Sigmoid colon (tissue), 7 donors: ENCODE measurements around the gene ATF1. TPM values are rescaled to one million over a fixed set of nuclear protein-coding genes. Genes with fewer than 3 reads are reported as not detected.

Experiments
- DNase-seq: peaks from one replicate; pipeline ENCODE4 v3.0.0-alpha.2; 2019
- H3K27ac ChIP-seq, 4 donors: fragments of 200-600 bp; sonication (generic); one replicate each; pipeline ENCODE4 v1.5.1; 2016 to 2019; ENCODE audit warnings: mild to moderate bottlenecking in 1 of 4
- H3K27me3 ChIP-seq, 3 donors: fragments of 200-600 bp; sonication (generic); one replicate each; pipeline ENCODE4 v1.5.1; 2019; ENCODE audit warnings: mild to moderate bottlenecking in 1 of 3
- H3K36me3 ChIP-seq, 4 donors: fragments of 200-600 bp; sonication (generic); one replicate each; pipeline ENCODE4 v1.5.1; 2016 to 2019
- H3K4me1 ChIP-seq, 4 donors: fragments of 200-600 bp; sonication (generic); one replicate each; pipeline ENCODE4 v1.5.1; 2017 to 2019
- H3K4me3 ChIP-seq, 4 donors: fragments of 200-600 bp; sonication (generic); one replicate each; pipeline ENCODE4 v1.5.1; 2017 to 2019; ENCODE audit warnings: mild to moderate bottlenecking in 2 of 4, moderate library complexity in 1 of 4
- H3K9me3 ChIP-seq, 4 donors: fragments of 200-600 bp in 3 of 4; sonication (generic) in 3 of 4; one replicate each; pipeline versions ENCODE4 v1.5.1 to v1.6.1; 2013 to 2019
- CTCF ChIP-seq, 4 experiments: fragments of 450-650 bp in 3 of 4; fragments of 200-600 bp in 1 of 4; IDR thresholded peaks; one replicate each; pipeline ENCODE4 v1.5.1; 2016 to 2019; ENCODE audit warnings: antibody characterized with exemption in 4 of 4, mild to moderate bottlenecking in 3 of 4, moderate library complexity in 2 of 4
- EP300 ChIP-seq, 4 donors: sonication (generic); formaldehyde crosslinking; IDR thresholded peaks; one replicate each; pipeline ENCODE4 v1.6.1; 2017; ENCODE audit warnings: antibody characterized with exemption in 4 of 4
- POLR2A ChIP-seq, 2 donors: fragments of 450-650 bp; IDR thresholded peaks; one replicate each; pipeline ENCODE4 v1.6.1; 2016; ENCODE audit warnings: antibody characterized with exemption in 2 of 2, mild to moderate bottlenecking in 2 of 2, moderate library complexity in 2 of 2
- POLR2AphosphoS5 ChIP-seq, 4 donors: sonication (generic); formaldehyde crosslinking; IDR thresholded peaks; one replicate each; pipeline ENCODE4 v1.6.1; 2017; ENCODE audit warnings: antibody characterized with exemption in 4 of 4
- WGBS, 2 donors: extraction: QIAGEN DNeasy Blood & Tissue Kit; methylation state at CpG; one replicate each; pipeline ENCODE4 v1.1.7; 2013; 5-methylcytosine and 5-hydroxymethylcytosine counted together
- intact Hi-C: fragments of 100-400 bp; cut with DNase I; formaldehyde crosslinking; loops from one replicate; pipeline ENCODE4 v1.15.1; 2023
- polyA plus RNA-seq, 3 donors: library from polyadenylated mRNA; stranded (reverse); fragments of 200-250 nt; gene quantifications; one replicate each; pipeline ENCODE4 v1.2.3, GENCODE V29; 2013
- total RNA-seq, 4 donors: library from RNA; depleted of rRNA; stranded (reverse); fragments of >200 nt; gene quantifications; one replicate each; pipeline ENCODE4 v1.1.0, GENCODE V29; 2016
- donor health status: healthy with polysubstance abuse.
- donor health status: Bipolar disorder and iron deficiency.
- donor health status: healthy.

ATF1 gene
- total and polyA plus RNA-seq, 7 donors: 12.6 to 27.6 (median 22.8) TPM

- Histone ChIP-seq H3K4me1 (peaks cover 0 to 6% (median 0%) of the 10 kb centered on the region in 4 donors), H3K27me3 (no peaks in the 10 kb centered on the region), H3K9me3 (no peaks in the 10 kb centered on the region), H3K36me3 (peaks cover 12 to 99% (median 46%) of the 10 kb centered on the region in 4 donors), H3K27ac (no peak overlapping the region), H3K4me3 (no peak overlapping the region)
- intact Hi-C loops: no loop called here
- 90 to 94% methylated on average over 4 of the region's 4 CpGs for WGBS, 2 donors
- no peak for DNase-seq
- no peak for TF ChIP-seq CTCF (IDR thresholded peaks at IDR 0.05)
Observed at GRCh38 chr12:50728841-50729240, 35.1 kb upstream of the ATF1 start.

- WGBS, 2 donors: 93 to 94% methylated on average over 9 of the region's 9 CpGs
- Histone ChIP-seq H3K4me1 (no peaks in the 10 kb centered on the region), H3K4me3 (no peak overlapping the region), H3K9me3 (no peaks in the 10 kb centered on the region), H3K27me3 (no peaks in the 10 kb centered on the region), H3K27ac (no peak overlapping the region), H3K36me3 (peaks cover 4 to 100% (median 43%) of the 10 kb centered on the region in 4 donors)
- intact Hi-C loops: loop anchor here (10.0 kb wide), 1 partner anchor 228 kb away; the partner anchor contains the start of gene DIP2B
- DNase-seq: no peak
- TF ChIP-seq EP300 (IDR thresholded peaks at IDR 0.05): no peak
- TF ChIP-seq POLR2A (IDR thresholded peaks at IDR 0.05): no peak
- TF ChIP-seq POLR2AphosphoS5 (IDR thresholded peaks at IDR 0.05): no peak
- TF ChIP-seq CTCF (IDR thresholded peaks at IDR 0.05): no peak
Observed at GRCh38 chr12:50732591-50732990, 31.3 kb upstream of the ATF1 start.

GRCh38 chr12:50733706-50734105, 30.2 kb upstream of the ATF1 start:
- TF ChIP-seq CTCF (IDR thresholded peaks at IDR 0.05) (no peak), POLR2AphosphoS5 (IDR thresholded peaks at IDR 0.05) (no peak)
- 93 to 94% methylated on average over 3 of the region's 3 CpGs for WGBS, 2 donors
- no peak for DNase-seq
- Histone ChIP-seq H3K4me3 (no peak overlapping the region), H3K9me3 (no peaks in the 10 kb centered on the region), H3K27me3 (no peaks in the 10 kb centered on the region), H3K27ac (no peak overlapping the region), H3K4me1 (no peaks in the 10 kb centered on the region), H3K36me3 (peaks cover 4 to 100% (median 43%) of the 10 kb centered on the region in 4 donors)
- intact Hi-C loops: loop anchor here (10.0 kb wide), 1 partner anchor 229 kb away; the partner anchor contains the start of gene DIP2B

GRCh38 chr12:50734409-50735263, 29.3 kb upstream of the ATF1 start:
- Histone ChIP-seq H3K27ac (no peak overlapping the region), H3K27me3 (no peaks in the 10 kb centered on the region), H3K4me3 (no peak overlapping the region), H3K9me3 (no peaks in the 10 kb centered on the region), H3K36me3 (peaks cover 4 to 100% (median 46%) of the 10 kb centered on the region in 4 donors), H3K4me1 (no peaks in the 10 kb centered on the region)
- intact Hi-C loops: loop anchor here (10.0 kb wide), 1 partner anchor 230 kb away; the partner anchor contains the start of gene DIP2B
- TF ChIP-seq CTCF (IDR thresholded peaks at IDR 0.05) (peak in 2 of 4 experiments; percentile 15 to 40), POLR2A (IDR thresholded peaks at IDR 0.05) (no peak)
- 84 to 87% methylated on average over 10 of the region's 10 CpGs for WGBS, 2 donors
- no peak for DNase-seq
